ENCODE data around the gene APOBEC3B.
"Not testable (repeated sequence)": the region's sequence is repeated elsewhere in the genome, so short reads cannot be mapped to it uniquely, and the experiment has no call there.

The APOBEC3B gene

DNA sequence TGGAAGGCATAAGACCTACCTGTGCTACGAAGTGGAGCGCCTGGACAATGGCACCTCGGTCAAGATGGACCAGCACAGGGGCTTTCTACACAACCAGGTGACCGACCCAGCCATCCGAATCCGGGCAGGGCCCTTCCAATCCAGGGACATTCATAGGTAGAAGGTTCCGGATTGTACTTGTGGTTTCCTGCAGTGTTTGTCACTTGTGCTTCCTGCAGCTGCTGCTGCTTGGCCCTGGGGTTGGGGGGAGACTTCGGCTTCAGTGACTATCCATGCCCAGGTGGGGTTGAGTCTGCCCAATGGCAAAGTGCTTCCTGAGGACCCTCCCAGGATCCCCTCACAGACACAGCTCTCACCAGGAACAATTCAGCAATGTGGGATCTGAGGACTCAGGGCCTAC lies 22.6 kb upstream of the APOBEC3B start:
- Histone ChIP-seq H3K27ac (ENCODE audit: low read depth, low read length) (no peak overlapping the region), H3K9me3 (ENCODE audit: insufficient read depth, low read depth, low read length) (no peaks in the 10 kb centered on the region), H3K27me3 (ENCODE audit: insufficient read depth, low read length) (no peaks in the 10 kb centered on the region), H3K9ac (ENCODE audit: low read depth, low read length) (no peak overlapping the region), H3K4me1 (ENCODE audit: insufficient read depth, low read length) (no peaks in the 10 kb centered on the region), H3K4me3 (ENCODE audit: low read length) (no peak overlapping the region), H3K36me3 (ENCODE audit: insufficient read depth, low read length) (no peaks in the 10 kb centered on the region)
- WGBS = 89% methylated on average over 8 of the region's 8 CpGs

DNA sequence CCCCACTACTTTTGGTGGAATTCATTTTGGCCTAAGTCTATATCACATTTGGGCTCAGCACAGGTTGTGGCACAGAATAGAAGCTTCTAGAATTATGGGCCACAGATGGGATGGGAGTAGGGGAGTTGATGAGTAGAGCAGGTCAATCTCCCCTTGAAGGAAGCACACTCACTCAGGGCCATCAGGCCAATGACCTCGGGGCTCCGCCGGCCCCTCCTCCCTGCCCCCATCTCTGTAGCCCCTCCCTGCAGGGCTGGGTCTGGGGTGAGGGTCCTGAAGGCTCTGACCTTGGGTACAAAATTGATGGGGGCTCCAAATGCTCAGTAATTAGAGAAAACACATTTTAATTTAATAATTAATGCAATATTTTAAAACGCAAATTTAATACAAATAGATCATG lies 21.5 kb upstream of the APOBEC3B start:
- H3K4me1 ChIP-seq (ENCODE audit: insufficient read depth, low read length); H3K4me3 ChIP-seq (ENCODE audit: low read length); H3K9ac ChIP-seq (ENCODE audit: low read depth, low read length); H3K27me3 ChIP-seq (ENCODE audit: insufficient read depth, low read length); H3K9me3 ChIP-seq (ENCODE audit: insufficient read depth, low read depth, low read length); H3K36me3 ChIP-seq (ENCODE audit: insufficient read depth, low read length); H3K27ac ChIP-seq (ENCODE audit: low read depth, low read length): not testable (repeated sequence)
- WGBS = no CpG with 5 or more reads among the region's 4 CpGs

DNA sequence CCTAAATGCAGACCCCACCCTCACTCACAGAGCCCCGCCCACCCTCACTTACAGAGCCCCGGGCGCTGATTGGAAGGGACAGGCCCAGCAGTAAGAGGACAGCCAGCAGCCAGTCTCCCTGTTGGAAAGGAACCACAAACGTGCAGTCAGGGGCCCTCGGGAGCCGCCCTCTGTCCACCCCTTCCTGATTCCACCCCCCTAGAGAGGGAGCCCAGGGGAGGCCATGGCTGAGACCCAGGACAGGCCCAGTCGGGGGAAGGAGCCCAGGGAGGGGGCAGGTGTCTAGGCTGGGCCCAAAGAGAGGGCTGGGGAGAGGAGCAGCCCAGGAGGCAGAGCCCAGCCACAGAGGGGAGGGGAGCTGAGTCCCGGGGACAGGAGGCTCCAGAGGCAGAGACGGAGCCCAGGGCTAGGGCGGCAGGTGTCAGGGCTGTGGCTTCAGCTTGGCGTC lies 18.8 kb upstream of the APOBEC3B start:
- not testable (repeated sequence) for H3K9me3 ChIP-seq (ENCODE audit: insufficient read depth, low read depth, low read length); H3K27ac ChIP-seq (ENCODE audit: low read depth, low read length); H3K4me3 ChIP-seq (ENCODE audit: low read length); H3K9ac ChIP-seq (ENCODE audit: low read depth, low read length); H3K27me3 ChIP-seq (ENCODE audit: insufficient read depth, low read length); H3K4me1 ChIP-seq (ENCODE audit: insufficient read depth, low read length); H3K36me3 ChIP-seq (ENCODE audit: insufficient read depth, low read length)
- WGBS = 31% methylated on average over 11 of the region's 11 CpGs

- Histone ChIP-seq H3K4me1 (ENCODE audit: insufficient read depth, low read length) (0 out of 2 replicates have a peak, but pooled peaks cover 2% of the 10 kb centered on the region), H3K27ac (ENCODE audit: low read depth, low read length) (no peak overlapping the region)
Observed at GRCh38 chr22:38963872-38964271, 18.3 kb upstream of the APOBEC3B start.

DNA sequence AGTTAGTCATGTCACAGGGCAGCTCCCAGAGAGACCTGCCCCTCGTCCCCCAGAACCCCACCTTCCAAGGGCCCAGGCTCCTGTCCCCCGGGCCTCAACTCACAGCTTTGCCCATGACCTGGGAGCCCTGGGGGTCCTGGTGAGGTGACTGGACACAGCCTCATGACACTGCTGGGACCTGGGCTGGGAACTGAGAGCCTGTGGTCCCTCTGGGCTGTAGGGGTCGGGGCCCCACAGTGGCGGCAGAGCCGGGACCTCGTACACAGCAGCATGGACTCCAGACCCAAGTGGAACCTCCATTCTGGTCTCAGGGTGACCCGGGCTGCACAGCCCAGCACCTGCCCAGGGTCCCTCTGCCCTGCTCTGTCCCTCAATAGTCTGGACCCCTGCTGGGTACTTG lies 17.8 kb upstream of the APOBEC3B start:
- H3K9ac ChIP-seq (ENCODE audit: low read depth, low read length) = no peak overlapping the region
- H3K4me3 ChIP-seq (ENCODE audit: low read length) = no peak overlapping the region
- 0 out of 2 replicates have a peak, but pooled peaks cover 2% of the 10 kb centered on the region for H3K4me1 ChIP-seq (ENCODE audit: insufficient read depth, low read length)
- no peaks in the 10 kb centered on the region for H3K9me3 ChIP-seq (ENCODE audit: insufficient read depth, low read depth, low read length)
- H3K27me3 ChIP-seq (ENCODE audit: insufficient read depth, low read length) = no peaks in the 10 kb centered on the region
- WGBS = 93% methylated on average over 7 of the region's 7 CpGs
- no peak overlapping the region for H3K27ac ChIP-seq (ENCODE audit: low read depth, low read length)
- no peaks in the 10 kb centered on the region for H3K36me3 ChIP-seq (ENCODE audit: insufficient read depth, low read length)

More at GRCh38 chr22:38963872-38964271, 18.3 kb upstream of the APOBEC3B start:
- Histone ChIP-seq H3K27me3 (ENCODE audit: insufficient read depth, low read length) (no peaks in the 10 kb centered on the region), H3K9ac (ENCODE audit: low read depth, low read length) (no peak overlapping the region), H3K4me3 (ENCODE audit: low read length) (no peak overlapping the region), H3K9me3 (ENCODE audit: insufficient read depth, low read depth, low read length) (no peaks in the 10 kb centered on the region), H3K36me3 (ENCODE audit: insufficient read depth, low read length) (no peaks in the 10 kb centered on the region)
- WGBS = 85% methylated on average over 9 of the region's 9 CpGs

- no peaks in the 10 kb centered on the region for H3K27me3 ChIP-seq (ENCODE audit: insufficient read depth, low read length)
- H3K9me3 ChIP-seq (ENCODE audit: insufficient read depth, low read depth, low read length) = no peaks in the 10 kb centered on the region
- WGBS = 95% methylated on average over 4 of the region's 4 CpGs
- no peak overlapping the region for H3K4me3 ChIP-seq (ENCODE audit: low read length)
- H3K27ac ChIP-seq (ENCODE audit: low read depth, low read length) = no peak overlapping the region
- no peak overlapping the region for H3K9ac ChIP-seq (ENCODE audit: low read depth, low read length)
- H3K36me3 ChIP-seq (ENCODE audit: insufficient read depth, low read length) = no peaks in the 10 kb centered on the region
- H3K4me1 ChIP-seq (ENCODE audit: insufficient read depth, low read length) = 0 out of 2 replicates have a peak, but pooled peaks cover 2% of the 10 kb centered on the region
Observed at GRCh38 chr22:38964989-38965388, 17.2 kb upstream of the APOBEC3B start.

- no peaks in the 10 kb centered on the region for H3K9me3 ChIP-seq (ENCODE audit: insufficient read depth, low read depth, low read length)
- H3K9ac ChIP-seq (ENCODE audit: low read depth, low read length) = no peak overlapping the region
- no peak overlapping the region for H3K4me3 ChIP-seq (ENCODE audit: low read length)
- no peaks in the 10 kb centered on the region for H3K27me3 ChIP-seq (ENCODE audit: insufficient read depth, low read length)
- WGBS = 81% methylated on average over 14 of the region's 14 CpGs
- no peaks in the 10 kb centered on the region for H3K36me3 ChIP-seq (ENCODE audit: insufficient read depth, low read length)
- H3K4me1 ChIP-seq (ENCODE audit: insufficient read depth, low read length) = 0 out of 2 replicates have a peak, but pooled peaks cover 2% of the 10 kb centered on the region
- H3K27ac ChIP-seq (ENCODE audit: low read depth, low read length) = no peak overlapping the region
Observed at GRCh38 chr22:38965614-38966379, 16.4 kb upstream of the APOBEC3B start.

DNA sequence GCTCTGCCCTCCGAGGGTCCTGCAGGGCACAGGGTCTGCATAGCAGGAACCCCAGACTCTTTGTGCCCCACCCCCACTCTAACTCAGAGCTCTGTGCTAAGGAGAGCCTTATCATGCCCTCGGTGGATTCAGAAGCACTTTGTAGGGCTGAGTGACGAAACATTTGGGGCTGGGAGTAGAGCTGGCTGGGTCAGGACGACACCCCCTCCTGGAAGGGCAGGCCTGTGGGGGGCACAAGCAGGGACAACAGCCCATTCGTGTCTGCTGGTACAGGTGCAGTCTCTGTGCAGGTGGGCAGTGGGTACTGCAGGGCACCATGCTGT lies 15.8 kb upstream of the APOBEC3B start:
- Histone ChIP-seq H3K9ac (ENCODE audit: low read depth, low read length) (no peak overlapping the region), H3K27ac (ENCODE audit: low read depth, low read length) (no peak overlapping the region), H3K4me1 (ENCODE audit: insufficient read depth, low read length) (0 out of 2 replicates have a peak, but pooled peaks cover 2% of the 10 kb centered on the region), H3K9me3 (ENCODE audit: insufficient read depth, low read depth, low read length) (no peaks in the 10 kb centered on the region), H3K4me3 (ENCODE audit: low read length) (no peak overlapping the region), H3K27me3 (ENCODE audit: insufficient read depth, low read length) (no peaks in the 10 kb centered on the region), H3K36me3 (ENCODE audit: insufficient read depth, low read length) (no peaks in the 10 kb centered on the region)
- 84% methylated on average over 5 of the region's 5 CpGs for WGBS

DNA sequence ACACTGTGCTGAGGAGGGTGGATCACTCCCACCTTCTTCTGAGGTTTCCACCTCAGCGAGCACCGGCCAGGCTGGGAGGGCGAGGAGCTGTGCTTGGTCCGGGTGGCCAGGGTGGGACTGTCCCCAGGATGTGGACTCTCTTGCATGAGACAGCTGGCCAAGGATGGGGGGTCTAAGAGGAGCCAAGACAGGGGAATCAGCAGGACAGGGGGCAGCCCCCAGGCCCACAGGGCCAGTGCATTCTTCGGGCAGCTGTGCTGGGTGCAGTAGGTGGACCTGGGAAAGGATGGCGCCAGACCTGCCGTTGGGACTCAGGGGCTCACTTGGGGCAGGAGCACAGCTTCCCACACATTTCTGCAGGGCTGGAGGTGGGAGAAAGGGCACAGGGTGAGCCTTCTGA lies 15.2 kb upstream of the APOBEC3B start:
- Histone ChIP-seq H3K9ac (ENCODE audit: low read depth, low read length) (no peak overlapping the region), H3K27me3 (ENCODE audit: insufficient read depth, low read length) (no peaks in the 10 kb centered on the region), H3K4me1 (ENCODE audit: insufficient read depth, low read length) (0 out of 2 replicates have a peak, but pooled peaks cover 2% of the 10 kb centered on the region), H3K27ac (ENCODE audit: low read depth, low read length) (no peak overlapping the region), H3K4me3 (ENCODE audit: low read length) (no peak overlapping the region), H3K36me3 (ENCODE audit: insufficient read depth, low read length) (no peaks in the 10 kb centered on the region), H3K9me3 (ENCODE audit: insufficient read depth, low read depth, low read length) (no peaks in the 10 kb centered on the region)
- 92% methylated on average over 7 of the region's 7 CpGs for WGBS

GRCh38 chr22:38967451-38968450 lies 14.4 kb upstream of the APOBEC3B start:
- Histone ChIP-seq H3K4me1 (ENCODE audit: insufficient read depth, low read length) (0 out of 2 replicates have a peak, but pooled peaks cover 2% of the 10 kb centered on the region), H3K27ac (ENCODE audit: low read depth, low read length) (no peak overlapping the region)
- WGBS = 93% methylated on average over 15 of the region's 15 CpGs

GRCh38 chr22:38968801-38969200 lies 13.3 kb upstream of the APOBEC3B start:
- Histone ChIP-seq H3K27me3 (ENCODE audit: insufficient read depth, low read length) (no peaks in the 10 kb centered on the region), H3K9ac (ENCODE audit: low read depth, low read length) (no peak overlapping the region), H3K27ac (ENCODE audit: low read depth, low read length) (no peak overlapping the region), H3K36me3 (ENCODE audit: insufficient read depth, low read length) (no peaks in the 10 kb centered on the region), H3K9me3 (ENCODE audit: insufficient read depth, low read depth, low read length) (no peaks in the 10 kb centered on the region), H3K4me1 (ENCODE audit: insufficient read depth, low read length) (0 out of 2 replicates have a peak, but pooled peaks cover 2% of the 10 kb centered on the region), H3K4me3 (ENCODE audit: low read length) (no peak overlapping the region)
- WGBS = 82% methylated on average over 10 of the region's 11 CpGs

More at GRCh38 chr22:38967451-38968450, 14.4 kb upstream of the APOBEC3B start:
- H3K36me3 ChIP-seq (ENCODE audit: insufficient read depth, low read length) = no peaks in the 10 kb centered on the region
- H3K4me3 ChIP-seq (ENCODE audit: low read length) = no peak overlapping the region
- H3K9ac ChIP-seq (ENCODE audit: low read depth, low read length) = no peak overlapping the region
- no peaks in the 10 kb centered on the region for H3K27me3 ChIP-seq (ENCODE audit: insufficient read depth, low read length)
- no peaks in the 10 kb centered on the region for H3K9me3 ChIP-seq (ENCODE audit: insufficient read depth, low read depth, low read length)
